OCI-LY3 (cell line): Measurements from ENCODE around the gene ERAS.

ENCODE experiments used
- H2AFZ ChIP-seq: fragments of 200-600, 300-600 bp; shearing (Covaris generic); 2 replicates; pipeline ENCODE4 v1.6.0; 2014; ENCODE audit warnings: antibody characterized with exemption, low read depth, low read length
- H3K27ac ChIP-seq: fragments of 200-600, 300-600 bp; sonication (generic); 2 replicates; pipeline ENCODE4 v1.5.1; 2014; ENCODE audit warnings: mild to moderate bottlenecking, low read length, moderate library complexity, mixed read lengths
- H3K27me3 ChIP-seq: fragments of 200-600, 300-600 bp; sonication (generic); 2 replicates; pipeline ENCODE4 v1.6.1; 2014; ENCODE audit warnings: low read depth, low read length, mixed read lengths
- H3K36me3 ChIP-seq: fragments of 200-600, 300-600 bp; sonication (generic); replicated peaks from 2 replicates; pipeline ENCODE3; 2014; ENCODE audit warnings: low read depth, low read length, mixed read lengths
- H3K4me1 ChIP-seq: fragments of 300-600, 200-600 bp; sonication (generic); 2 replicates; pipeline ENCODE4 v1.6.1; 2014; ENCODE audit warnings: low read length, mixed read lengths
- H3K4me2 ChIP-seq: fragments of 200-600, 300-600 bp; sonication (generic); 2 replicates; pipeline ENCODE4 v1.6.1; 2014; ENCODE audit warnings: low read length, mixed read lengths
- H3K4me3 ChIP-seq: fragments of 300-600, 200-600 bp; sonication (generic); 2 replicates; pipeline ENCODE4 v1.5.1; 2014; ENCODE audit warnings: antibody characterized with exemption, mild to moderate bottlenecking, low read length, moderate library complexity
- H3K79me2 ChIP-seq: fragments of 300-600, 200-600 bp; shearing (Covaris generic); 2 replicates; pipeline ENCODE4 v1.6.1; 2014; ENCODE audit warnings: mild to moderate bottlenecking, low read length, mixed read lengths
- H3K9ac ChIP-seq: fragments of 300-600, 200-600 bp; shearing (Covaris generic); 2 replicates; pipeline ENCODE4 v1.6.0; 2014; ENCODE audit warnings: mild to moderate bottlenecking, low read length, moderate library complexity
- H3K9me3 ChIP-seq: fragments of 200-600, 300-600 bp; shearing (Covaris generic); 2 replicates; pipeline ENCODE4 v1.6.1; 2014; ENCODE audit warnings: low read length, mixed read lengths; ENCODE audit not compliant: insufficient read depth
- H4K20me1 ChIP-seq: fragments of 200-600, 300-600 bp; sonication (generic); 2 replicates; pipeline ENCODE4 v1.6.1; 2016; ENCODE audit warnings: low read length, mixed read lengths; ENCODE audit not compliant: insufficient read depth
- EZH2phosphoT487 ChIP-seq: fragments of 200-600 bp; shearing (Covaris generic); IDR thresholded peaks from 2 replicates; pipeline ENCODE4 v1.6.1; 2018; ENCODE audit warnings: antibody characterized with exemption, mixed run types, low read depth
- TF ChIP-seq, protein P1 (sequence below): fragments of 200-600, 300-600 bp; sonication (generic); IDR thresholded peaks from 2 replicates; pipeline ENCODE4 v1.5.1; 2014; ENCODE audit warnings: antibody characterized with exemption, low read length, low read depth

The ERAS gene

DNA sequence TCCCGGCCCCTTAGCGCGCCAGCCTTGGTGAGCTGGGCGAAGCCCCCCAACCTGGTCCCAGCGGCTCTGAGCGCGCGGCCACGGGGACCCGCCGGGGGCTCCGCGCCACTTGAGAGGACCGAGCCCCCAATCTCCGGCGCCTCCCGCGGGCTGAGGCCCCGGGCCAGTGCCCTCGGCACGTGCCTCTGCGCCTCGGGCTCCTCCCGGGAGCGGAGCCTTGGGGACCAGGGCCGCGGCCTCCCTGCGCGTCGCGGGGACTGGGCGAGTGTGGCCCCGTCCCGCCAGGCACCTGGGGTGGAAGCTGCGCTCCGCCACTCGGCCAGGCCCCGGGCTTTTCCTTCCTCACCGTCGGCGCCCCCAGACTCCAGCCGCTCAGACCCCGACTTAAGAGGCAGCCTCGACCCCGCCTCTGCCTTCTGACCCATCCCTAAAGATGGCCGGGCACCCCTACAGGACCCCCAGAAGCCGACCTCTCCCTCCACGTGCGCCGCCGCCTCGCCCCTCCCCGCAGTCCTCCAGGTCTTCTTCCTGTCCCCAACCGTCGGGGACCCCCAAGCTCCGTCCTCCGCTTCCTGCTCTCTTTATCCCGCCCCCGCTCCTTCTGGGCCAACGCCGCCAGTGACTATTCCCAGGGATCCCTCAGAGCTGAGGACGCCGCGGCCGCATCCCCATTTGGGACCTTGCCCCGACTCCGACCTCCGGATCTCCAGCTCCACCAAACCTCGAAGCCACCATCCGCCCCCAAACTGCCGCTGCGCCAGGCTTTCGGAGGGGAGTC, 752 bp downstream of the ERAS start:
- Histone ChIP-seq H3K4me1 (no peaks in the 10 kb centered on the region), H2AFZ (no peak overlapping the region), H3K9me3 (no peaks in the 10 kb centered on the region), H3K9ac (no peak overlapping the region), H3K79me2 (no peaks in the 10 kb centered on the region), H3K27ac (no peak overlapping the region), H4K20me1 (no peaks in the 10 kb centered on the region), H3K4me3 (no peak overlapping the region), H3K27me3 (no peaks in the 10 kb centered on the region), H3K4me2 (no peak overlapping the region), H3K36me3 (no peaks in the 10 kb centered on the region)
- TF ChIP-seq EZH2phosphoT487, result no peak
- TF ChIP-seq, protein P1, sequence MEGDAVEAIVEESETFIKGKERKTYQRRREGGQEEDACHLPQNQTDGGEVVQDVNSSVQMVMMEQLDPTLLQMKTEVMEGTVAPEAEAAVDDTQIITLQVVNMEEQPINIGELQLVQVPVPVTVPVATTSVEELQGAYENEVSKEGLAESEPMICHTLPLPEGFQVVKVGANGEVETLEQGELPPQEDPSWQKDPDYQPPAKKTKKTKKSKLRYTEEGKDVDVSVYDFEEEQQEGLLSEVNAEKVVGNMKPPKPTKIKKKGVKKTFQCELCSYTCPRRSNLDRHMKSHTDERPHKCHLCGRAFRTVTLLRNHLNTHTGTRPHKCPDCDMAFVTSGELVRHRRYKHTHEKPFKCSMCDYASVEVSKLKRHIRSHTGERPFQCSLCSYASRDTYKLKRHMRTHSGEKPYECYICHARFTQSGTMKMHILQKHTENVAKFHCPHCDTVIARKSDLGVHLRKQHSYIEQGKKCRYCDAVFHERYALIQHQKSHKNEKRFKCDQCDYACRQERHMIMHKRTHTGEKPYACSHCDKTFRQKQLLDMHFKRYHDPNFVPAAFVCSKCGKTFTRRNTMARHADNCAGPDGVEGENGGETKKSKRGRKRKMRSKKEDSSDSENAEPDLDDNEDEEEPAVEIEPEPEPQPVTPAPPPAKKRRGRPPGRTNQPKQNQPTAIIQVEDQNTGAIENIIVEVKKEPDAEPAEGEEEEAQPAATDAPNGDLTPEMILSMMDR, result no peak

DNA sequence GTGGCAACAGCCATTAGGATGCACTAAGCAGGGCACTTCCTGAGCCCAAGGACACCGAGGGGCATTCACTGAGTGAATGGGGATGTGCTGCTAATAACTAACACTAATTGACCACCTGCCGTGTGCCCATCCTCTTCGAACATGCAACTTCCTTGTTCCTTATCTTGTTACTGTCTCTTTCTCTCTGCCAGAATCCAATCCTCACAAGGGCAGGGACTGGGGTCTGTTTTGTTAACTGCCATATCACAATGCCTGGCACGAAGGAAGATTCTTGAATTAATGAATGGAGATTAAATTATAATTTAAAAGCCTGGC, 1.3 kb downstream of the ERAS start:
- no peaks in the 10 kb centered on the region for H3K9me3 ChIP-seq
- H2AFZ ChIP-seq, result no peak overlapping the region
- H3K4me2 ChIP-seq, result no peak overlapping the region
- H3K79me2 ChIP-seq, result no peaks in the 10 kb centered on the region
- H3K27me3 ChIP-seq, result no peaks in the 10 kb centered on the region
- TF ChIP-seq, protein P1, result no peak
- TF ChIP-seq EZH2phosphoT487, result no peak
- H3K36me3 ChIP-seq, result no peaks in the 10 kb centered on the region
- H3K4me1 ChIP-seq, result no peaks in the 10 kb centered on the region
- H4K20me1 ChIP-seq, result no peaks in the 10 kb centered on the region
- no peak overlapping the region for H3K4me3 ChIP-seq
- H3K27ac ChIP-seq, result no peak overlapping the region
- no peak overlapping the region for H3K9ac ChIP-seq

GRCh38 chrX:48829016-48829735, 2.9 kb downstream of the ERAS start:
- Histone ChIP-seq H3K4me1 (peaks cover 5% of the 10 kb centered on the region), H3K79me2 (no peaks in the 10 kb centered on the region), H3K9me3 (no peaks in the 10 kb centered on the region), H3K27me3 (no peaks in the 10 kb centered on the region), H3K4me2 (no peak overlapping the region), H3K27ac (no peak overlapping the region), H3K9ac (no peak overlapping the region), H3K36me3 (no peaks in the 10 kb centered on the region), H2AFZ (no peak overlapping the region), H3K4me3 (no peak overlapping the region), H4K20me1 (no peaks in the 10 kb centered on the region)
- TF ChIP-seq EZH2phosphoT487, result no peak
- TF ChIP-seq, protein P1, result no peak

- no peak overlapping the region for H3K27ac ChIP-seq
- no peak overlapping the region for H3K4me2 ChIP-seq
- H4K20me1 ChIP-seq, result no peaks in the 10 kb centered on the region
- no peak overlapping the region for H3K4me3 ChIP-seq
- peaks cover 8% of the 10 kb centered on the region for H3K4me1 ChIP-seq
- TF ChIP-seq, protein P1, result no peak
- no peak for TF ChIP-seq EZH2phosphoT487
- H3K36me3 ChIP-seq, result no peaks in the 10 kb centered on the region
- H3K9ac ChIP-seq, result no peak overlapping the region
- no peak overlapping the region for H2AFZ ChIP-seq
- H3K27me3 ChIP-seq, result no peaks in the 10 kb centered on the region
- no peaks in the 10 kb centered on the region for H3K79me2 ChIP-seq
- H3K9me3 ChIP-seq, result no peaks in the 10 kb centered on the region
These were observed 5.0 kb downstream of the ERAS start for GRCh38 chrX:48831136-48831908.
